Natural killer cell (primary cell): ENCODE data around the gene SPEN. TPM values are rescaled to one million over a fixed set of nuclear protein-coding genes. Genes with fewer than 3 reads are reported as not detected.

ENCODE experiments used
- ATAC-seq, 3 donors: fragments of 150-1000 bp in 2 of 3; fragments of 200-7000 bp in 1 of 3; cut with Tn5 transposase; 1 replicate in 1 of 3; 2 replicates in 2 of 3; pipeline ENCODE4 v1.10.0; 2021; ENCODE audit warnings: mild to moderate bottlenecking in 2 of 3, moderate library complexity in 2 of 3
- DNase-seq, 2 donors: peaks; one replicate each; pipeline versions ENCODE4 v3.0.0 to v3.0.0-alpha.2; 2013 to 2021; ENCODE audit warnings: mixed read lengths in 1 of 2
- H3K27ac ChIP-seq: one replicate; pipeline ENCODE4 v1.5.1; 2013; ENCODE audit warnings: mild to moderate bottlenecking, low read length
- H3K27me3 ChIP-seq: one replicate; pipeline ENCODE4 v1.6.1; 2013; ENCODE audit warnings: low read length; ENCODE audit not compliant: control insufficient read depth, insufficient read depth
- H3K36me3 ChIP-seq: one replicate; pipeline ENCODE4 v1.6.1; 2013; ENCODE audit warnings: low read length; ENCODE audit not compliant: control insufficient read depth, insufficient read depth
- H3K4me1 ChIP-seq: one replicate; pipeline ENCODE4 v1.6.1; 2013; ENCODE audit warnings: low read length; ENCODE audit not compliant: control insufficient read depth, insufficient read depth
- H3K4me3 ChIP-seq: one replicate; pipeline ENCODE4 v1.5.1; 2013; ENCODE audit warnings: low read length
- H3K9me3 ChIP-seq: one replicate; pipeline ENCODE4 v1.6.1; 2013; ENCODE audit warnings: low read length; ENCODE audit not compliant: control insufficient read depth, insufficient read depth
- H3K27ac Mint-ChIP-seq, 2 donors: one replicate each; pipeline ENCODE4 v1.8.0; 2022; ENCODE audit warnings: mild to moderate bottlenecking in 2 of 2, mixed read lengths in 2 of 2, moderate library complexity in 1 of 2
- H3K27me3 Mint-ChIP-seq, 2 donors: one replicate each; pipeline ENCODE4 v1.8.0; 2022; ENCODE audit warnings: low read depth in 2 of 2, mixed read lengths in 2 of 2
- H3K36me3 Mint-ChIP-seq: one replicate; pipeline ENCODE4 v1.8.0; 2022; ENCODE audit warnings: mixed read lengths
- H3K4me1 Mint-ChIP-seq, 2 donors: one replicate each; pipeline ENCODE4 v1.8.0; 2022; ENCODE audit warnings: mixed read lengths in 2 of 2
- H3K4me3 Mint-ChIP-seq: one replicate; pipeline ENCODE4 v1.8.0; 2022; ENCODE audit warnings: mild to moderate bottlenecking, moderate library complexity, mixed read lengths
- H3K9me3 Mint-ChIP-seq, 2 donors: one replicate each; pipeline ENCODE4 v1.8.0; 2022; ENCODE audit warnings: mixed read lengths in 2 of 2
- WGBS: methylation state at CpG from one replicate; pipeline ENCODE4 v1.1.7; 2013; ENCODE audit warnings: missing lambda C conversion rate; ENCODE audit not compliant: insufficient coverage; 5-methylcytosine and 5-hydroxymethylcytosine counted together
- intact Hi-C: fragments of 100-400 bp; cut with micrococcal nuclease; formaldehyde crosslinking; loops from one replicate; pipeline ENCODE4 v1.14.2; 2022
- total RNA-seq, 4 donors: library from RNA; stranded (reverse); fragments of 120-200 nt in 1 of 4; gene quantifications; one replicate each; pipeline versions ENCODE4 v1.2.3 to v1.2.4, GENCODE V29; 2013 to 2022
- TF ChIP-seq, protein P1 (sequence below): fragments of 200-600 bp; IDR thresholded peaks from one replicate; pipeline ENCODE4 v1.8.0; 2022; ENCODE audit warnings: antibody characterized with exemption

SPEN gene
- total RNA-seq, 3 donors from 2014 or later (not counting 1 experiment from before 2014, with no cell fraction given): 98.1 to 114 (median 105) TPM

- WGBS: 88% methylated on average over 18 of the region's 18 CpGs
- H3K4me3 ChIP-seq: no peak overlapping the region
- Mint-ChIP-seq H3K4me1 (peaks cover 45 to 53% of the 10 kb centered on the region in 2 donors), H3K36me3 (no peaks in the 10 kb centered on the region), H3K27ac (peak overlapping the region; percentile 87 to 93), H3K27me3 (no peaks in the 10 kb centered on the region), H3K9me3 (no peaks in the 10 kb centered on the region), H3K4me3 (no peak overlapping the region)
- intact Hi-C loops: no loop called here
- H3K9me3 ChIP-seq: no peaks in the 10 kb centered on the region
- ATAC-seq: no peak
- no peaks in the 10 kb centered on the region for H3K27me3 ChIP-seq
- peaks cover 53% of the 10 kb centered on the region for H3K4me1 ChIP-seq
- peaks cover 45% of the 10 kb centered on the region for H3K36me3 ChIP-seq
- TF ChIP-seq, protein P1, sequence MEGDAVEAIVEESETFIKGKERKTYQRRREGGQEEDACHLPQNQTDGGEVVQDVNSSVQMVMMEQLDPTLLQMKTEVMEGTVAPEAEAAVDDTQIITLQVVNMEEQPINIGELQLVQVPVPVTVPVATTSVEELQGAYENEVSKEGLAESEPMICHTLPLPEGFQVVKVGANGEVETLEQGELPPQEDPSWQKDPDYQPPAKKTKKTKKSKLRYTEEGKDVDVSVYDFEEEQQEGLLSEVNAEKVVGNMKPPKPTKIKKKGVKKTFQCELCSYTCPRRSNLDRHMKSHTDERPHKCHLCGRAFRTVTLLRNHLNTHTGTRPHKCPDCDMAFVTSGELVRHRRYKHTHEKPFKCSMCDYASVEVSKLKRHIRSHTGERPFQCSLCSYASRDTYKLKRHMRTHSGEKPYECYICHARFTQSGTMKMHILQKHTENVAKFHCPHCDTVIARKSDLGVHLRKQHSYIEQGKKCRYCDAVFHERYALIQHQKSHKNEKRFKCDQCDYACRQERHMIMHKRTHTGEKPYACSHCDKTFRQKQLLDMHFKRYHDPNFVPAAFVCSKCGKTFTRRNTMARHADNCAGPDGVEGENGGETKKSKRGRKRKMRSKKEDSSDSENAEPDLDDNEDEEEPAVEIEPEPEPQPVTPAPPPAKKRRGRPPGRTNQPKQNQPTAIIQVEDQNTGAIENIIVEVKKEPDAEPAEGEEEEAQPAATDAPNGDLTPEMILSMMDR: no peak
- no peak for DNase-seq
- H3K27ac ChIP-seq: no peak overlapping the region
These were observed 99.3 kb downstream of the SPEN start for GRCh38 chr1:15946571-15947381.

GRCh38 chr1:15947382-15948090, 100.0 kb downstream of the SPEN start:
- WGBS: 69% methylated on average over 10 of the region's 10 CpGs
- Mint-ChIP-seq H3K36me3 (no peaks in the 10 kb centered on the region), H3K27ac (peak overlapping the region; percentile 87 to 93), H3K4me3 (peak overlapping the region; percentile 38), H3K4me1 (peaks cover 50 to 61% of the 10 kb centered on the region in 2 donors), H3K27me3 (no peaks in the 10 kb centered on the region), H3K9me3 (no peaks in the 10 kb centered on the region)
- H3K9me3 ChIP-seq: no peaks in the 10 kb centered on the region
- intact Hi-C loops: loop anchor here (2.0 kb wide), 1 partner anchor 113 kb away; no protein-coding TSS in a partner anchor
- no peak overlapping the region for H3K27ac ChIP-seq
- ATAC-seq: no peak
- DNase-seq: no peak
- no peak overlapping the region for H3K4me3 ChIP-seq
- TF ChIP-seq, protein P1: no peak
- peaks cover 37% of the 10 kb centered on the region for H3K36me3 ChIP-seq
- H3K4me1 ChIP-seq: peaks cover 56% of the 10 kb centered on the region
- H3K27me3 ChIP-seq: no peaks in the 10 kb centered on the region

DNA sequence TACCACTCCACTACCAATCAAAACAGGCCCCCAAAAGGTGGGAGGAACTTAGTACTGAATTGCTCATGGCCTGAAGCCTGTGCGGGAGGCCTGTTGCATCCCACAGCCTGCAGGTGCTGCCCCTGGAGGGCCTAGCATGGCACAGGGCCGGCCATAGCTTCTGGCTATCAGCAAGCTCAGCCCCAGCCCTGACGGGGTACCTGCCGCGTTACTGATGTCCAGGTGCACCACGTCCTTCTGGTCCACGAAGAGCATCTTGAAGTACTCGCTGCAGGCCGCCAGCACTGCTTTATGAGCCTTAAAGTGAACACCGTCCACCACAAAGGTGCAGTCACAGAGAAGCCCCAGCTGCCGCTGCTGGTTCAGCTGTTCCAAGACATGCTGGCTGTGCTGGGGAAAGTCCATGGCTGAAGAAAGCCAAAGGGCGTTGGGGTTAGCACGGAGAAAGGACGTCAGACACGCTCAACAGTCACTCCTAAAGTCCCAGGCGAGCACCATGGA, 100.6 kb downstream of the SPEN start:
- H3K4me3 Mint-ChIP-seq: no peak overlapping the region
- DNase-seq (no peak), ATAC-seq (no peak)
- H3K9me3 Mint-ChIP-seq: no peaks in the 10 kb centered on the region
- Histone ChIP-seq H3K4me1 (peaks cover 56% of the 10 kb centered on the region), H3K9me3 (no peaks in the 10 kb centered on the region), H3K4me3 (no peak overlapping the region), H3K27me3 (no peaks in the 10 kb centered on the region), H3K27ac (no peak overlapping the region), H3K36me3 (peaks cover 31% of the 10 kb centered on the region)
- WGBS: 90% methylated on average over 16 of the region's 16 CpGs
- no peaks in the 10 kb centered on the region for H3K27me3 Mint-ChIP-seq
- H3K36me3 Mint-ChIP-seq: no peaks in the 10 kb centered on the region
- peak overlapping the region; percentile 87 to 93 for H3K27ac Mint-ChIP-seq
- H3K4me1 Mint-ChIP-seq: peaks cover 52 to 64% of the 10 kb centered on the region in 2 donors
- TF ChIP-seq, protein P1: no peak
- intact Hi-C loops: loop anchor here (2.0 kb wide), 1 partner anchor 113 kb away; no protein-coding TSS in a partner anchor
